Upper lobe of left lung (tissue), 4 donors: ENCODE data around the gene BEST1.

Experiments
- EP300 ChIP-seq, 4 donors: sonication (generic); formaldehyde crosslinking; IDR thresholded peaks; one replicate each; pipeline ENCODE4 v1.5.1; 2017; ENCODE audit warnings: antibody characterized with exemption in 4 of 4, control low read depth in 2 of 4
- POLR2A ChIP-seq, 4 donors: fragments of 450-650 bp; IDR thresholded peaks; one replicate each; pipeline ENCODE4 v1.5.1; 2016 to 2017; ENCODE audit warnings: antibody characterized with exemption in 4 of 4, mild to moderate bottlenecking in 2 of 4
- POLR2AphosphoS5 ChIP-seq, 2 donors: sonication (generic); formaldehyde crosslinking; IDR thresholded peaks; one replicate each; pipeline ENCODE4 v1.5.1; 2017; ENCODE audit warnings: antibody characterized with exemption in 2 of 2
- TF ChIP-seq, protein P1 (sequence below), 6 experiments: fragments of 450-650 bp in 4 of 6; fragments of 200-600 bp in 2 of 6; sonication (generic) in 2 of 6; IDR thresholded peaks; one replicate each; pipeline ENCODE4 v1.5.1; 2016 to 2019; ENCODE audit warnings: antibody characterized with exemption in 6 of 6

GRCh38 chr11:61950035-61950547, at the start of gene BEST1:
- TF ChIP-seq, protein P1, sequence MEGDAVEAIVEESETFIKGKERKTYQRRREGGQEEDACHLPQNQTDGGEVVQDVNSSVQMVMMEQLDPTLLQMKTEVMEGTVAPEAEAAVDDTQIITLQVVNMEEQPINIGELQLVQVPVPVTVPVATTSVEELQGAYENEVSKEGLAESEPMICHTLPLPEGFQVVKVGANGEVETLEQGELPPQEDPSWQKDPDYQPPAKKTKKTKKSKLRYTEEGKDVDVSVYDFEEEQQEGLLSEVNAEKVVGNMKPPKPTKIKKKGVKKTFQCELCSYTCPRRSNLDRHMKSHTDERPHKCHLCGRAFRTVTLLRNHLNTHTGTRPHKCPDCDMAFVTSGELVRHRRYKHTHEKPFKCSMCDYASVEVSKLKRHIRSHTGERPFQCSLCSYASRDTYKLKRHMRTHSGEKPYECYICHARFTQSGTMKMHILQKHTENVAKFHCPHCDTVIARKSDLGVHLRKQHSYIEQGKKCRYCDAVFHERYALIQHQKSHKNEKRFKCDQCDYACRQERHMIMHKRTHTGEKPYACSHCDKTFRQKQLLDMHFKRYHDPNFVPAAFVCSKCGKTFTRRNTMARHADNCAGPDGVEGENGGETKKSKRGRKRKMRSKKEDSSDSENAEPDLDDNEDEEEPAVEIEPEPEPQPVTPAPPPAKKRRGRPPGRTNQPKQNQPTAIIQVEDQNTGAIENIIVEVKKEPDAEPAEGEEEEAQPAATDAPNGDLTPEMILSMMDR (IDR thresholded peaks at IDR 0.05) = no peak
- no peak for TF ChIP-seq EP300 (IDR thresholded peaks at IDR 0.05)
- TF ChIP-seq POLR2A (IDR thresholded peaks at IDR 0.05) = no peak
- TF ChIP-seq POLR2AphosphoS5 (IDR thresholded peaks at IDR 0.05) = no peak
